ENCODE measurements around the gene PIK3R1.

PIK3R1 gene

DNA sequence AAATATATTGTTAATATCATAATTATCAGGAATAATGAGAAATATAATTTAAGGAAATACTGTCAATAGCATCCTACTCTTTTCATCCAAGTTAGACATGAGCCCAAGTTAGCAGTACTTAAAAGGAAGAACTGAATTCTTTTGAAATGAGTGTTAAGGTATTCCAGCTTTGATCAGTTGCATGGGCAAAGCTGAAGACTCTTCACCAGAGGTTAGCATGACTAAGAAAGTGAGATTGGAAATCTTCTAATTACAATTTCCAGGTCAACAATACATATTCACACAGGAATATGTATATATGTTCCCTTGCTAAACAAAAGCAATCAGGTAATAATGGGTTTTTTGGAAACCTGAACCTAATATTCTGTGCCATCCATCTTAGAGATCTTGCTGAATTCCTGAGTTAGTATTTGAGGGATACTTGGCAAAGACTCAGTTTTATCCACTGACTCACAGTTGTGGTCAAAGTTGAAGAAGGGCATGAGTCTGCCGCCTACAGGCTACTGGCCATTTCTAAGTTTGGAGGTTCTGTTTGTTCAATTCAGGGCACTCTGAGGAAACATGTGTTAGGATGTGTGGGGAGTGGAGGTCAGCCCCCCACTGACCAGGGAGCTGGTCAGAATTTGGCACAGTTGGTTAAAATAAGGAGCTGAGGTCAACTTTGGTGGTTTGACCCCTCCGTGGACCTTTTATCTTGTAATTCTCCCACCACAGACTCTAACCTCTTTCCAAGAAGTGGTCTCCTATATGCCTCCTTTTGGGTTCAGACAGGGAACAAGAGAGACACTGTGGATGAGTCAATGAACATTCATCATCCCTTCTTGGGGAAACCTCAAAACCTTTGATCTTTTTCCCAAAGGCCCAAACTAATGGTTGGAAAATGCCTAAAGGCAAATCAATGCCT, 118.3 kb downstream of the PIK3R1 start:
- no peak for ATAC-seq

DNA sequence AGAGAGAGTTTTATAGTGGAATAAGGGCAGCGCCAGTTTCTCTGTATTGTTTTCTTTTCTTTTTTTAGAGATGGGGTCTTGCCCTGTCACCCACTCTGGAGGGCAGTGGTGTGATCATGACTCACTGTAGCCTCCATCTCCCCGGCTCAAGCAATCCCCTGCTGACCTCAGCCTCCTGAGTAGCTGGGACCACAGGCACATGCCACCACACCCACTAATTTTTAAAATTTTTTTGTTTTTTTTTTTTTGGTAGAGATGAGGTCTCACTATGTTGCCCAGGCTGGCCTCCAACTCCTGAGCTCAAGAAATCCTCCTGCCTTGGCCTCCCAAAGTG, 119.0 kb downstream of the PIK3R1 start:
- no peak for ATAC-seq

DNA sequence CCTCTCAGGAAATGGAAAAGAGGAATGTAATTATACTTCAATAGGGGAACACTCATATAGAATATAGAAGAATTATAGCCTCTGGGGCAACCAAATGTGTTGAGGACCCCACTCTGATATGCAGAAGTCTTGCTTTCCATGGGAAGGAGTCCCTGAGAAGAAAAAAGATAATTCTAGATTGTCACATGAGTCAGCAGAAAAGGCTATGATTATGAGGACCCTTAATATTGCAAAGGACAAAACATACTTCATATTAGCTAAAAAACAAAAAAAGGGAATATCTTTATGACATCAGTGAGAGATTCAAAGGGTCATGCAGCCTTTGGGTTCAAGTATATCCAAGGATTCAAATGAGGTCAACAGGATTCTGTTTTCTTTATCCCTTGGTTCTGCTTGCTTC, 119.5 kb downstream of the PIK3R1 start:
- ATAC-seq: no peak

DNA sequence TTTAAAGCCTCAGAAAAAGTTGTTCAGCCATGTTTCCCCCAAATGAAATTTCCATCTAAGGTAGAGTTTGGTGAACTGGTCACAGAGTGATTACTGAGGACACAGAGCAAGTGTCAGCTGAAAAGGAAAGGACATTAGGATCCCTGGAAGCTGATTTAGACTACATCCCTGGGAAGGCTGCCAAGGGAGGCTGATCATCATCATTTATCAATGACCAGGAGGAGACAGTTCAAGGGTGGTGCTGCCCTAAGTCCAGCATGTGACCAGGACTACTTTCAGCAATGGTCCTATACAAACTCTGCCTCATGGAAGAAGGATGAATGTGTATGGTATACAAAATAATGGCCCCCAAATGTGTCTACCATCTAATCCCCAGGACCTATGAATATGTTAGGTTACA, 120.6 kb downstream of the PIK3R1 start:
- ATAC-seq: no peak

DNA sequence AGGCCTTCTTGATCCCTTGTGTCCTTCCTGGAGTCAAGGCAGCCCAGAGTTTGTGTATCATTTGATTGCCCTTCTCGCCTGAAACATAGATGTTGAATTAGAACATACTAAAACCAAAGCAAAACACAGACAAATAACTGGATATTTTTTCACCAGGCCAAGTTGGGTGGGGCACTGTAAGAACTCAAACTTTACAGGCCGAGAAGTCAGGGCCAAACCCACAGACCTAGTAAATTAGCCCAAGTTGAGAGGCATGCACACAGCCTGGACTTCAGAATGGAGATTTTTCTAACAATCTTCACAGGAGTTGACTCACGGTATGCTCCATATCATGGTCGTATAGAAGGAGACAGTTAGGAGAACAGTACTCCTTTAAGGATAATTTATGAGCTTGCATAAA, 121.7 kb downstream of the PIK3R1 start:
- ATAC-seq: no peak

DNA sequence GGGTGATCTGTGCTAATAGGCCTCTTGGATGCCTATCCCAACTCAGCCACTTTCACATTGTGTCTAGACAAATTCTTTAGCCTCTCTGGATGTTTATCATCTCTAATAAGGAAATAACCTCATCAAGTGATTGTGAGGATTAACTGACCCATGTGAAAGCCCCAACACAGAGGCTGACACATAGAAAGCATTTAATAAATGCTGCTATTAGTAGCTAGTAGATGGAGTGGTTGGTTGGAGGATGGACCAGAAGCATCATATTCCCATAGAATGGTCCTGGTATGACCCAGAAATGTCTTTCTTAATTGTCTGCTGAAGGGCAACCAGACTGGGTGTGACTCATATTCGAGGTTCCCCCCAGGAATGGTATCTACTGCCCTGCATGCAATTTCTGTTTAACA, 124.4 kb downstream of the PIK3R1 start:
- no peak for ATAC-seq

DNA sequence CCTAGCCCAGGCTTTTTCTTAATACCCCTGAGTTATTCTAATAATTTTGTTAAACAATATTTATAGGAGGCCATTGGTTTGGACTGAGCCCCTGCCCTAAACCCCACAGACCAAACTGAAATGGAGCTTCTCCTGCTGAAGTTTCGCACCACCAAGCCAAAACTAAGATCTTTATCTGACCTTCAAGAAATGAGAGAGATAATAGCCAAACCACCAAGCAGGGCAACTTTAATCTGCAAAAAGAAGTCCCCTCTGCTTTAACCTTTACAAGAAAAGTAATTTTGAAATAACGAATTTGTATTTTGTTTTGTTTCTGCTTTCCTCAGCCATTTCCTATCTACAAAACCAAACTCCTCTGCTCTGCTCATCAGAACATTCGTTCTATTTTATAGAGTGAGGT, 125.5 kb downstream of the PIK3R1 start:
- no peak for ATAC-seq

DNA sequence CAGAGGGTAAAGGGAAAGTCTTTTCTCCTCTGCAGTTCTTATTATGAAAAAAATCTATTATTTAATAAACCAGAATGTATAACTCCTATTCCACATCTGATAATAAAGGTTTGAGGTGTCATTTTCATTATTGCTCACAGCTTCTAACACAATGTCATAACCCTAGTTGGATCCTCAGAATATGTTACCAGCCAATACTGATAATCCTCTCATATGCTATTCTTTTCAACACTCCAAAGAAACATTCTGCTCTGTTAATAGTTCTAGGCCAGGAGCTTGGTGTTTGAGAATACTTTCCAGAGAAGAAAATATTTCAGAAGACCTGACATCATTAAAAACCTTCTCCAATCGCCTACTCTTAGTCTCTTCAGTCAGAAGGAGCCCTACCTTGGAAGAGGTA, 127.1 kb downstream of the PIK3R1 start:
- ATAC-seq: no peak

DNA sequence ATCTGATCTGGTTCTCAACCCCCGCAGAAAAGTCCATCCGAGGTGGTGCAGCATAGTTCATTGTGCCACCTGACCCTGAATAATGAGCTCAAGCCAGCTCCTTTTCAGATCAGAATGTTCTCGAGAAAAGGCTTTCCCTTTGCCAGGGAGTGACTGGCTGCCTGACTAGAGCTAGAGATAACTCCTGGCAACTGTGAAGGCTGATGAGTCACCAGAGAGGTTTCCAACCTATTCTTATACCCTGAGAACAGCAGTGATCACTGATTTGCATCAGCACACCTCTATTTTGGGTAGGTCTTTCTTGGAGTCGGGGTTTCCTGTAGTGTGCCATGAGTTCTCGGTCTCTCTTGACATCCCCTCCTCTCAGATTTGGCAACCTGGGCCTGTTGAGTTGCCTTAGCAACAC, 127.9 kb downstream of the PIK3R1 start:
- ATAC-seq: peak; percentile 65 to 79

DNA sequence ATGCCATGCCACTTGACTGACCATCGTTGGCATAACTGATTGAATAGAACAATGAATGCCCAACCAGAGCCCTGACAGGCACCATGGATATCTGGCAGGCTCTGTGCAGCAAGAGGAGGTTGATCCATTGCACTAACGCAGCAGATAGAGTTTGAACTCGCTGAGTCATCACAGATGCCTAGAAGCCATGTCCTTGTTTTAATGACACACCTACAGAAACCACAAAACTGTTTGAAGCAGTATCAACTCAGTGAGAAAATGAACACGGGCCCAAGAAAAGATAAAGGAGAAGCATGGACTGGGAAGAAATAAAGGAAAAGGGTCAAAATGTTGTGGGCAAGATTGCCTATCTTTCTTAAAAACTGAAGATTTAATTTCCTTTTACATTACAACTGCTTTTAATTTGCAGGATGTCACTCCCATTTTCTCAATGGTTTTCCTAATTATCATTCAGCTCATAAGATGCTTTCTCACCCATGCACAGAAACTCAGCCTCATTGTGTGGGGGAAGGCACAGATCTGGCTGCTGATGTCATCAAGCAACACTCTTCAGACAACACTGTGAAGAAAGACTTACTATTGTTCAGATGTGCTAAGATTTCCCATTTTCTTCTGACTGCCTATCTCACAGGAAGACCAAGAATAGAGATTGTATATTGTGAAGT, 129.0 kb downstream of the PIK3R1 start:
- peak; percentile 76 to 85 for ATAC-seq

DNA sequence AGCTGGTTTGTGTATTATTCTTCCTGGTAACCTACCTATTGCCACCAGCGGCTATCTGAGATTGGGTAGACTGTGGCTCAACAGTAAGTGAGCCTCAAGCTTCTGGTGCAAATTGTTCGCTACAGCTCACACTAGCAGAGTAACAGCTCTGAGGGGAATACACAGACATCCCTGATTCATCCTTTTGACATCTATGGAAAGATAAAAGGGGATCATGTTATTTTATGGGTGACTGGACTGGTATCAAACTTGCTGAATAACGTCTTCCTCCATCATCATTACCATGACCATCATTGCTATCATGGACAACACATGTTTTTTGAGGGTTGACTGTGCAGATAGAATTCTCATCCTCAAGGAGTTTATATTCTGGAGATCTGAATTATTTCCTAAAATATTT, 129.6 kb downstream of the PIK3R1 start:
- no peak for ATAC-seq

DNA sequence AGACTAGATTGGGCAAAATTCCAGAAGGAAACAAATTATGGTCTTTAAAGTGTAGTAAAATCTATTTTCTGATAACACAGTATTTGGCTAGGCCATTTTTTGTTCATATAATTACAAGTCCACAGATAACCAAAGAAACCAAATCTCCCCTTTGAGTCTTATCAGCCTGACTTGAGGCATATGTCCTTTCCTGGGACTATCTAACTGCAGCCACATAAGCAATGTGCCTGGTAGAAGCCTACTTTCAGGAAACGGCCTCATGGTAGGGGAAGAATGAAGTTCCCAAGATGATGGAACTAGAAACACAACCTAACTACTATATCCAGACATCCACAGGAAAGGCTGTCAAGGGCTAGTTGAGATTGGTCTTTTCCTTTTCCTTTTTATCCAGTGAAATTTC, 130.0 kb downstream of the PIK3R1 start:
- ATAC-seq: no peak

DNA sequence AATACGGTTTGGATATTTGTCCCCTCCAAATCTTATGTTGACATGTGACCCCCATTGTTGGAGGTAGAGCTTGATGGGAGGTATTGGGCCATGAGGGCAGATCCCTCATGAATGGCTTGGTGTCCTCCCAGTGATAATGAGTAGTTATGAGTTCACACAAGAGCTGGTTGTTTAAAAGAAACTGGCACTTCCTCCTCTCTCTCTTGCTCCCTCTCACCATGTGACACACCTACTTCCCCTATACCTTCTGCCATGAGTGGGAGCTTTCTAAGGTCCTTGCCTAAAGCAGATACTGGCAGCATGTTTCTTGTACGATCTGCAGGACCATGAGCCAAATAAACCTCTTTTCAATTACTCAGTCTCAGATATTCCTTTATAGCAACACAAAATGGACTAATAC, 132.0 kb downstream of the PIK3R1 start:
- no peak for ATAC-seq

DNA sequence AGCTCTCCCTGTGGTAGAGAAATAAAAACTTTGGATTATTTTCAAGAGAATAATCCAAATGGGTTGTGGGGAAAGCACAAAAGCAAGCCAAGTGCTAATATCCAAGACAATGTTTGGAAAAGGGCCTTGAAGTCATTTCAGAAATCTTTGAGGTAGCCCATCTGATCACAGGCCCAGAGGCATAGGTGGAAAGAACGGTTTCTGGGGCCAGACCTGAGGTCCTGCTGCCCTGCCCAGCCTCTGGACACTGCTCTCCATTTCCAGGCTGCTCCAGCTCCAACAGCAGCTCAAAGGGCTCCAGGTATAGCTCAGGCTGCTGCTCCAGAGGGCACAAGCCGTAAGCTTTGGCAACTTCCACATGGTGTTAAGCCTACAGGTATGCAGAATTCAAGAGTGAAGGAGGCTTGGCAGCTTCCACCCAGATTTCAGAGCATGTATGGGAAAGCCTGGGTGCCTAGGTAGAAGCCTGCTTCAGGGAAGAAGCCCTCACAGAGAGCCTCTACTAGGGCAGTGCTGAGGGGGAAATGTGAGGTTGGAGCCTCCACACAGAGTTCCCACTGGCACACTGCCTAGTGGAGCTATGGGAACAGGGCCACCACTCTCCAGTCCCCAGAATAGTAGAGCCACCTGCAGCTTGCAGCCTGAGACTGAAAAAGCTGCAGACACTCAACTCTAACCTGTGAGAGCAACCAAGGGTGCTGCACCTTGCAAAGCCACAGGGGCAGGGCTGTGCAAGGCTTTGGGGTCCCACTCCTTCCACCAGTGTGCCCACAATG, 133.1 kb downstream of the PIK3R1 start:
- no peak for ATAC-seq

DNA sequence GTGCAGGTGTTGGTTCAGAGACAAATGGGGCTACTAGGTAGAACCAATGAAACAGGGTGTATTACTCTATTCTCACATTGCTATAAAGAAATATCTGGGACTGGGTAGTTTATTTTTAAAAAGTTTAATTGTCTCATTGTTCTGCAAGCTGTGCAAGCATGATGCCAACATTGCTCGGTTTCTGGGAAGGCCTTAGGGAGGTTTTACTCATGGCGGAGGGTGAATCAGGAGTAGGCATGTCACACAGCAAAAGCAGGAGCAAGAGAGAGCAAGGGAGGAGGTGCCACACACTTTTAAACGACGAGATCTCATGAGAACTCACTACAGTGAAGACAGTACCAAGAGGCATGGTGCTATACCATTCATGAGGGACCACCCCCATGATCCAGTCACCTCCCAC, 134.6 kb downstream of the PIK3R1 start:
- ATAC-seq: no peak

Measured in activated CD4-positive, CD25-positive, alpha-beta regulatory T cell treated with anti-CD3 and anti-CD28 coated beads, Interleukin-2, amount 50 U/mL, for 24 hours (primary cell).